PFSK-1 (cell line): ENCODE results near the gene C1QC.

Source experiments
- FOXP2 ChIP-seq: optimal IDR thresholded peaks from 2 replicates; pipeline ENCODE3; 2011; ENCODE audit warnings: borderline replicate concordance, control low read depth, inconsistent platforms; ENCODE audit not compliant: insufficient read depth; ENCODE audit errors: extremely low read length, extremely low read depth
- POLR2AphosphoS5 ChIP-seq: IDR thresholded peaks from 2 replicates; pipeline ENCODE4 v1.6.1; 2012; ENCODE audit warnings: low read depth, mild to moderate bottlenecking, control low read depth, low read length, moderate library complexity
- SIN3A ChIP-seq: IDR thresholded peaks from 2 replicates; pipeline ENCODE4 v1.6.1; 2012; ENCODE audit warnings: mild to moderate bottlenecking, low read length, moderate library complexity, borderline replicate concordance; ENCODE audit not compliant: insufficient read depth
- TAF1 ChIP-seq: IDR thresholded peaks from 2 replicates; pipeline ENCODE4 v1.6.1; 2012; ENCODE audit warnings: low read length, control low read depth, borderline replicate concordance; ENCODE audit not compliant: insufficient read depth
- TF ChIP-seq, protein P1 (sequence below), 2 experiments: IDR thresholded peaks; 2 replicates each; pipeline versions ENCODE4 v1.6.1 to v1.8.0; 2011 to 2012; ENCODE audit warnings: low read depth in 2 of 2, low read length in 2 of 2, control low read depth in 1 of 2, inconsistent platforms in 1 of 2, mild to moderate bottlenecking in 1 of 2, moderate library complexity in 1 of 2; ENCODE audit not compliant: insufficient read depth in 1 of 2

DNA sequence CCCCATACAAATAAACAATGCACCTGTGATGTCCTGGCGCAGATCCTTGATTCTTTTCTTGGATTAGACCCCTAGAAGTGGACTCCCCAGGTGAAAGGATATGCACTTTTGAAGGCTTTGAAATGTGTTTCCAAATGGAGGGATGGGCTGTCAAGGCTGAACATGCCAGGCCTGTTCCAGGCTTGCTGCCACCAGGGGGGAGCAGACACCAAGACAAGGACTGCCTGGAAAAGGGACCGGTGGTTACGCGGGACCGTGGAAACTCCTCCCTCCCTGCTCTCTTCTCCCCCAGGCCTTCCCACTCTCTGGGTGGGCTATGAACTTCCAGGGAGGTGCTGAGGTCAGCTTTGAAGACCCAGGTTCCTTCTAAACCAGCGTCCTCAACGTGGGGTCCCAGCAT lies 22.3 kb downstream of the C1QC start:
- TF ChIP-seq, protein P1, sequence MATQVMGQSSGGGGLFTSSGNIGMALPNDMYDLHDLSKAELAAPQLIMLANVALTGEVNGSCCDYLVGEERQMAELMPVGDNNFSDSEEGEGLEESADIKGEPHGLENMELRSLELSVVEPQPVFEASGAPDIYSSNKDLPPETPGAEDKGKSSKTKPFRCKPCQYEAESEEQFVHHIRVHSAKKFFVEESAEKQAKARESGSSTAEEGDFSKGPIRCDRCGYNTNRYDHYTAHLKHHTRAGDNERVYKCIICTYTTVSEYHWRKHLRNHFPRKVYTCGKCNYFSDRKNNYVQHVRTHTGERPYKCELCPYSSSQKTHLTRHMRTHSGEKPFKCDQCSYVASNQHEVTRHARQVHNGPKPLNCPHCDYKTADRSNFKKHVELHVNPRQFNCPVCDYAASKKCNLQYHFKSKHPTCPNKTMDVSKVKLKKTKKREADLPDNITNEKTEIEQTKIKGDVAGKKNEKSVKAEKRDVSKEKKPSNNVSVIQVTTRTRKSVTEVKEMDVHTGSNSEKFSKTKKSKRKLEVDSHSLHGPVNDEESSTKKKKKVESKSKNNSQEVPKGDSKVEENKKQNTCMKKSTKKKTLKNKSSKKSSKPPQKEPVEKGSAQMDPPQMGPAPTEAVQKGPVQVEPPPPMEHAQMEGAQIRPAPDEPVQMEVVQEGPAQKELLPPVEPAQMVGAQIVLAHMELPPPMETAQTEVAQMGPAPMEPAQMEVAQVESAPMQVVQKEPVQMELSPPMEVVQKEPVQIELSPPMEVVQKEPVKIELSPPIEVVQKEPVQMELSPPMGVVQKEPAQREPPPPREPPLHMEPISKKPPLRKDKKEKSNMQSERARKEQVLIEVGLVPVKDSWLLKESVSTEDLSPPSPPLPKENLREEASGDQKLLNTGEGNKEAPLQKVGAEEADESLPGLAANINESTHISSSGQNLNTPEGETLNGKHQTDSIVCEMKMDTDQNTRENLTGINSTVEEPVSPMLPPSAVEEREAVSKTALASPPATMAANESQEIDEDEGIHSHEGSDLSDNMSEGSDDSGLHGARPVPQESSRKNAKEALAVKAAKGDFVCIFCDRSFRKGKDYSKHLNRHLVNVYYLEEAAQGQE (IDR thresholded peaks at IDR 0.05; ENCODE audit: insufficient read depth in 1 of 2, low read depth in 2 of 2, low read length in 2 of 2), result no peak
- TF ChIP-seq SIN3A (no peak), POLR2AphosphoS5 (no peak), TAF1 (no peak), FOXP2 (no peak)
